Measurements from ENCODE around the gene PGAM5. TPM values are rescaled to one million over a fixed set of nuclear protein-coding genes. Genes with fewer than 3 reads are reported as not detected.

The PGAM5 gene
- total RNA-seq, 1 donor from 2014 or later = 29.1 TPM

- no peak for DNase-seq
- no peak overlapping the region for H3K4me3 Mint-ChIP-seq (ENCODE audit: unreplicated experiment)
- peaks cover 5% of the 10 kb centered on the region for H3K27me3 Mint-ChIP-seq (ENCODE audit: unreplicated experiment)
- no peak overlapping the region for H3K27ac Mint-ChIP-seq (ENCODE audit: unreplicated experiment)
- no peaks in the 10 kb centered on the region for H3K4me1 Mint-ChIP-seq (ENCODE audit: low read depth, unreplicated experiment)
- TF ChIP-seq CTCF (IDR thresholded peaks at IDR 0.05; ENCODE audit: partially characterized antibody, unreplicated experiment) = no peak
- peaks cover 22% of the 10 kb centered on the region for H3K36me3 Mint-ChIP-seq (ENCODE audit: unreplicated experiment)
- peaks cover 5% of the 10 kb centered on the region for H3K9me3 Mint-ChIP-seq (ENCODE audit: unreplicated experiment)
Observed at GRCh38 chr12:132736378-132736777, 25.7 kb downstream of the PGAM5 start.

- Mint-ChIP-seq H3K9me3 (ENCODE audit: unreplicated experiment) (peaks cover 5% of the 10 kb centered on the region), H3K4me1 (ENCODE audit: low read depth, unreplicated experiment) (no peaks in the 10 kb centered on the region), H3K36me3 (ENCODE audit: unreplicated experiment) (peaks cover 17% of the 10 kb centered on the region), H3K27me3 (ENCODE audit: unreplicated experiment) (peaks cover 5% of the 10 kb centered on the region), H3K27ac (ENCODE audit: unreplicated experiment) (no peak overlapping the region), H3K4me3 (ENCODE audit: unreplicated experiment) (no peak overlapping the region)
- TF ChIP-seq CTCF (IDR thresholded peaks at IDR 0.05; ENCODE audit: partially characterized antibody, unreplicated experiment) = no peak
- DNase-seq = no peak
Observed at GRCh38 chr12:132736913-132737312, 26.3 kb downstream of the PGAM5 start.

- Mint-ChIP-seq H3K36me3 (ENCODE audit: unreplicated experiment) (peaks cover 5% of the 10 kb centered on the region), H3K27me3 (ENCODE audit: unreplicated experiment) (peaks cover 6% of the 10 kb centered on the region), H3K9me3 (ENCODE audit: unreplicated experiment) (no peaks in the 10 kb centered on the region), H3K27ac (ENCODE audit: unreplicated experiment) (no peak overlapping the region), H3K4me1 (ENCODE audit: low read depth, unreplicated experiment) (no peaks in the 10 kb centered on the region), H3K4me3 (ENCODE audit: unreplicated experiment) (no peak overlapping the region)
- DNase-seq = no peak
- TF ChIP-seq CTCF (IDR thresholded peaks at IDR 0.05; ENCODE audit: partially characterized antibody, unreplicated experiment) = no peak
Observed at GRCh38 chr12:132739600-132740312, 29.1 kb downstream of the PGAM5 start.

GRCh38 chr12:132740313-132740646 lies 29.6 kb downstream of the PGAM5 start:
- no peaks in the 10 kb centered on the region for H3K9me3 Mint-ChIP-seq (ENCODE audit: unreplicated experiment)
- peaks cover 5% of the 10 kb centered on the region for H3K36me3 Mint-ChIP-seq (ENCODE audit: unreplicated experiment)
- H3K4me3 Mint-ChIP-seq (ENCODE audit: unreplicated experiment) = no peak overlapping the region
- peaks cover 6% of the 10 kb centered on the region for H3K27me3 Mint-ChIP-seq (ENCODE audit: unreplicated experiment)
- no peak for DNase-seq
- H3K27ac Mint-ChIP-seq (ENCODE audit: unreplicated experiment) = no peak overlapping the region
- TF ChIP-seq CTCF (IDR thresholded peaks at IDR 0.05; ENCODE audit: partially characterized antibody, unreplicated experiment) = no peak
- H3K4me1 Mint-ChIP-seq (ENCODE audit: low read depth, unreplicated experiment) = no peaks in the 10 kb centered on the region

- Mint-ChIP-seq H3K36me3 (ENCODE audit: unreplicated experiment) (peaks cover 5% of the 10 kb centered on the region), H3K27ac (ENCODE audit: unreplicated experiment) (no peak overlapping the region)
- TF ChIP-seq CTCF (IDR thresholded peaks at IDR 0.05; ENCODE audit: partially characterized antibody, unreplicated experiment) = no peak
Observed at GRCh38 chr12:132740652-132741051, 30.0 kb downstream of the PGAM5 start.

More at GRCh38 chr12:132740652-132741051, 30.0 kb downstream of the PGAM5 start:
- no peak overlapping the region for H3K4me3 Mint-ChIP-seq (ENCODE audit: unreplicated experiment)
- no peaks in the 10 kb centered on the region for H3K9me3 Mint-ChIP-seq (ENCODE audit: unreplicated experiment)
- DNase-seq = no peak
- peaks cover 6% of the 10 kb centered on the region for H3K27me3 Mint-ChIP-seq (ENCODE audit: unreplicated experiment)
- no peaks in the 10 kb centered on the region for H3K4me1 Mint-ChIP-seq (ENCODE audit: low read depth, unreplicated experiment)

All from glutamatergic neuron (in vitro differentiated cells).